ENCODE results near the gene ENTPD6.

- TF ChIP-seq CTCF (IDR thresholded peaks at IDR 0.05), result no peak
- TF ChIP-seq POLR2A (IDR thresholded peaks at IDR 0.05), result no peak
Measured at GRCh38 chr20:25214819-25215218, 19.3 kb downstream of the ENTPD6 start.

All from ovary (tissue), 3 donors.